HepG2 (cell line): ENCODE results near the gene KSR1. TPM values are rescaled to one million over a fixed set of nuclear protein-coding genes. Genes with fewer than 3 reads are reported as not detected.

Source experiments
- ATF1 ChIP-seq: IDR thresholded peaks from 2 replicates; pipeline ENCODE4 v1.6.1; 2016; ENCODE audit warnings: mild to moderate bottlenecking, control low read depth
- EHMT2 ChIP-seq: fragments of 200-600 bp; sonication (generic); IDR thresholded peaks from 2 replicates; pipeline ENCODE4 v1.7.0; 2017; ENCODE audit warnings: antibody characterized with exemption, low read depth, low read length, borderline replicate concordance
- EP300 ChIP-seq, 3 experiments: sonication (generic) in 1 of 3; formaldehyde crosslinking in 1 of 3; IDR thresholded peaks; 2 replicates each; pipeline versions ENCODE4 v1.5.1 to v1.6.1; 2011 to 2020; ENCODE audit warnings: low read depth in 2 of 3, low read length in 2 of 3, borderline replicate concordance in 1 of 3, improper control_type of control experiment in 1 of 3, mild to moderate bottlenecking in 1 of 3, missing genetic modification reagents in 1 of 3, moderate library complexity in 1 of 3
- ETS1 ChIP-seq: sonication (generic); formaldehyde crosslinking; IDR thresholded peaks from 2 replicates; pipeline ENCODE4 v1.4.0; 2020; ENCODE audit warnings: missing genetic modification reagents
- FOXA3 ChIP-seq: IDR thresholded peaks from 2 replicates; pipeline ENCODE4 v1.6.1; 2016; ENCODE audit warnings: missing genetic modification reagents, missing compliant biosample characterization
- HNRNPUL1 ChIP-seq: fragments of 200-400 bp; formaldehyde crosslinking; IDR thresholded peaks from 2 replicates; pipeline ENCODE4 v1.6.1; 2017; ENCODE audit warnings: low read depth, mild to moderate bottlenecking, low read length, moderate library complexity
- HOXD1 ChIP-seq: sonication (generic); formaldehyde crosslinking; IDR thresholded peaks from 2 replicates; pipeline ENCODE4 v1.5.0; 2020; ENCODE audit warnings: missing genetic modification reagents
- NFIB ChIP-seq: sonication (generic); formaldehyde crosslinking; IDR thresholded peaks from 2 replicates; pipeline ENCODE4 v1.9.0; 2021; ENCODE audit warnings: missing genetic modification reagents, mild to moderate bottlenecking, borderline replicate concordance
- PAX8 ChIP-seq: sonication (generic); formaldehyde crosslinking; IDR thresholded peaks from 2 replicates; pipeline ENCODE4 v1.8.0; 2022; ENCODE audit warnings: mild to moderate bottlenecking, missing genetic modification reagents, borderline replicate concordance
- RAD21 ChIP-seq: fragments of 450-650 bp; formaldehyde crosslinking; IDR thresholded peaks from 2 replicates; pipeline ENCODE4 v1.5.0; 2020; ENCODE audit warnings: mild to moderate bottlenecking
- RFX5 ChIP-seq: IDR thresholded peaks from 2 replicates; pipeline ENCODE4 v1.6.1; 2011; ENCODE audit warnings: low read depth, low read length, improper control_type of control experiment
- SMYD3 ChIP-seq: sonication (generic); formaldehyde crosslinking; IDR thresholded peaks from 2 replicates; pipeline ENCODE4 v1.8.1; 2023; ENCODE audit warnings: mild to moderate bottlenecking, missing genetic modification reagents
- TEAD2 ChIP-seq: sonication (generic); formaldehyde crosslinking; IDR thresholded peaks from 2 replicates; pipeline ENCODE4 v1.9.0; 2021; ENCODE audit warnings: missing genetic modification reagents
- ZBTB2 ChIP-seq: sonication (generic); formaldehyde crosslinking; IDR thresholded peaks from 2 replicates; pipeline ENCODE4 v1.8.0; 2022; ENCODE audit warnings: low read depth, missing genetic modification reagents
- ZC3H4 ChIP-seq: sonication (generic); formaldehyde crosslinking; IDR thresholded peaks from 2 replicates; pipeline ENCODE4 v1.4.0; 2020; ENCODE audit warnings: missing genetic modification reagents, borderline replicate concordance
- ZNF225 ChIP-seq: sonication (generic); formaldehyde crosslinking; IDR thresholded peaks from 2 replicates; pipeline ENCODE4 v1.4.0; 2020; ENCODE audit warnings: mild to moderate bottlenecking, missing genetic modification reagents
- ZNF263 ChIP-seq: sonication (generic); formaldehyde crosslinking; IDR thresholded peaks from 2 replicates; pipeline ENCODE4 v1.4.0; 2020; ENCODE audit warnings: missing genetic modification reagents
- ZNF660 ChIP-seq: sonication (generic); formaldehyde crosslinking; IDR thresholded peaks from 2 replicates; pipeline ENCODE4 v1.5.1; 2020; ENCODE audit warnings: mild to moderate bottlenecking, low read depth, missing genetic modification reagents, borderline replicate concordance
- ZNF749 ChIP-seq: sonication (generic); formaldehyde crosslinking; IDR thresholded peaks from 2 replicates; pipeline ENCODE4 v1.8.0; 2022; ENCODE audit warnings: mild to moderate bottlenecking, missing genetic modification reagents, moderate library complexity, borderline replicate concordance
- ZNF766 ChIP-seq: sonication (generic); formaldehyde crosslinking; IDR thresholded peaks from 2 replicates; pipeline ENCODE4 v1.5.0; 2020; ENCODE audit warnings: missing genetic modification reagents, borderline replicate concordance
- ZNF788 ChIP-seq: sonication (generic); formaldehyde crosslinking; IDR thresholded peaks from 2 replicates; pipeline ENCODE4 v1.5.0; 2020; ENCODE audit warnings: mild to moderate bottlenecking, missing genetic modification reagents, borderline replicate concordance
- polyA plus RNA-seq, 8 experiments: library from polyadenylated mRNA; depleted of rRNA in 3 of 8; stranded (reverse) in 7 of 8; unstranded in 1 of 8; fragments of >200 nt; fragmentation: Illumina TruSeq in 4 of 8; extraction: Trizol in 4 of 8; gene quantifications; 2 replicates each; pipeline versions ENCODE4 v1.2.1 to v1.2.3, GENCODE V29; 2011 to 2016; ENCODE audit warnings: low read depth in 4 of 8, missing spikeins in 1 of 8, mixed read lengths in 1 of 8; ENCODE audit not compliant: insufficient read depth in 1 of 8
- total RNA-seq, 5 experiments: library from RNA; depleted of rRNA; stranded (reverse); fragments of >200 nt; fragmentation: Illumina TruSeq; extraction: Trizol; gene quantifications; 2 replicates each; pipeline ENCODE4 v1.2.3, GENCODE V29; 2016; ENCODE audit warnings: low read depth in 1 of 5
- TF ChIP-seq, protein P1 (sequence below): sonication (generic); formaldehyde crosslinking; IDR thresholded peaks from 2 replicates; pipeline ENCODE4 v1.9.0; 2021; ENCODE audit warnings: missing genetic modification reagents, borderline replicate concordance
- TF ChIP-seq, protein P2 (sequence below): sonication (generic); formaldehyde crosslinking; IDR thresholded peaks from 2 replicates; pipeline ENCODE4 v1.5.0; 2020; ENCODE audit warnings: missing genetic modification reagents

KSR1 gene
- total and polyA plus RNA-seq, 2 of the 13 experiments (the other 11 are each of a cell fraction or from before 2014, with no cell fraction given): 10.1 to 16.6 TPM

DNA sequence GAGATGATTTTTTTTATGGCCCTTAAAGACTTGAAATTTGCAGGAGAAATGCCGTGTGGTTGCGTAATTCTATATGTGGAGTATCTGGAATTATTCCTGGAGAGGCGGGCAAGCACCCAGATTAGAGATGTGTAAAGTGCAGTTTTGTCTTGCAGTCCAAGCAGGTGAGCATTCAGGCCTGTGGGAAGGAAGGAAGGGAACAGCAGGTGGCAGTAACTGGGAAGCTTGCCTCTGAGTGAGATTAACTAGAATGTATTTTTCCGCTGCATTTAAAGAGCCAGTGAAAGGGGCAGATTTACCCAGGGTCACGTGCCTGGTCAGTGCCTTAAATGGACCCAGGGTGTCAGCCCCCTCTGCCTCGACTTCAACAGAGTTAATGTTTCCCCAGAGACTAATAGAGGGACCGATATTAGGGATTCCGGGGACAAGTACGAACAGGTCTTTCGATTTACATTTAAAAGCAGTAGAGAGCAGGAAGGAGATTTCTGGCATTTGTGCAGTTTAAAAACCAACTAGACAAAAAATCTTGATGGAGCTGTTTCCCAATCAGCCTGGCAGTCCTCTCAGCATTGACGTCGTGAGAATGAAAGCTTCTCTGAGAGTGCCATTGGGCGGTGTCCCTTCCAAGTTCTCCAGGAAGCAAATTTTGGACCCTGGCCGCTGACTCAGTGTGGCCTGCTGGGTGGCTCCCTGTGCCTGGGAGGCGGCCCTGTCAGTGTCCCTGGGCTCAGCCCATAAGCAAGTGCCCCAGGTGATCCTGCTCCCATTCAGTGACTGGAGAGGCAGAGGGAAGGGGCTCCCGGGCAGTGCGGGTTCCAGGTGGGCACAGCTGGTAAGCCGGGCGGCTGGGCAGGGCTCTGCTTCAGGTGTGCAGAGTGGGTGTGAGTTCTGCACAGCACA, 38.2 kb downstream of the KSR1 start (continued):
- TF ChIP-seq ZNF749 (CRISPR knock-in tag) (no peak), NFIB (CRISPR knock-in tag) (no peak), TEAD2 (CRISPR knock-in tag) (no peak), SMYD3 (CRISPR knock-in tag) (peak; percentile 45; the same call in 1 of the 2 replicates), ZNF225 (CRISPR knock-in tag) (no peak), EP300 (IDR thresholded peaks at IDR 0.05; ENCODE audit: low read depth in 2 of 2, low read length in 2 of 2) (peak; percentile 36 to 45; a peak in 1 of 4 replicates), EP300 (CRISPR knock-in tag; IDR thresholded peaks at IDR 0.05; ENCODE audit: borderline replicate concordance) (no peak), PAX8 (CRISPR knock-in tag) (no peak), ZC3H4 (no peak), ZNF263 (no peak), HNRNPUL1 (no peak), RFX5 (no peak), EHMT2 (peak; percentile 38; the same call in 1 of the 2 replicates), FOXA3 (CRISPR knock-in tag) (0 out of 2 replicates have a peak, but pooled peaks have one; percentile 12), RAD21 (CRISPR knock-in tag) (peak; percentile 81), ETS1 (no peak), ZNF788 (no peak), ZNF766 (CRISPR knock-in tag) (0 out of 2 replicates have a peak, but pooled peaks have one; percentile 26), ZNF660 (no peak), ZBTB2 (no peak), HOXD1 (CRISPR knock-in tag) (no peak), ATF1 (CRISPR knock-in tag) (no peak)
- TF ChIP-seq, protein P1, sequence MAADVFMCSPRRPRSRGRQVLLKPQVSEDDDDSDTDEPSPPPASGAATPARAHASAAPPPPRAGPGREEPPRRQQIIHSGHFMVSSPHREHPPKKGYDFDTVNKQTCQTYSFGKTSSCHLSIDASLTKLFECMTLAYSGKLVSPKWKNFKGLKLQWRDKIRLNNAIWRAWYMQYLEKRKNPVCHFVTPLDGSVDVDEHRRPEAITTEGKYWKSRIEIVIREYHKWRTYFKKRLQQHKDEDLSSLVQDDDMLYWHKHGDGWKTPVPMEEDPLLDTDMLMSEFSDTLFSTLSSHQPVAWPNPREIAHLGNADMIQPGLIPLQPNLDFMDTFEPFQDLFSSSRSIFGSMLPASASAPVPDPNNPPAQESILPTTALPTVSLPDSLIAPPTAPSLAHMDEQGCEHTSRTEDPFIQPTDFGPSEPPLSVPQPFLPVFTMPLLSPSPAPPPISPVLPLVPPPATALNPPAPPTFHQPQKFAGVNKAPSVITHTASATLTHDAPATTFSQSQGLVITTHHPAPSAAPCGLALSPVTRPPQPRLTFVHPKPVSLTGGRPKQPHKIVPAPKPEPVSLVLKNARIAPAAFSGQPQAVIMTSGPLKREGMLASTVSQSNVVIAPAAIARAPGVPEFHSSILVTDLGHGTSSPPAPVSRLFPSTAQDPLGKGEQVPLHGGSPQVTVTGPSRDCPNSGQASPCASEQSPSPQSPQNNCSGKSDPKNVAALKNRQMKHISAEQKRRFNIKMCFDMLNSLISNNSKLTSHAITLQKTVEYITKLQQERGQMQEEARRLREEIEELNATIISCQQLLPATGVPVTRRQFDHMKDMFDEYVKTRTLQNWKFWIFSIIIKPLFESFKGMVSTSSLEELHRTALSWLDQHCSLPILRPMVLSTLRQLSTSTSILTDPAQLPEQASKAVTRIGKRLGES (CRISPR knock-in tag): no peak
- TF ChIP-seq, protein P2, sequence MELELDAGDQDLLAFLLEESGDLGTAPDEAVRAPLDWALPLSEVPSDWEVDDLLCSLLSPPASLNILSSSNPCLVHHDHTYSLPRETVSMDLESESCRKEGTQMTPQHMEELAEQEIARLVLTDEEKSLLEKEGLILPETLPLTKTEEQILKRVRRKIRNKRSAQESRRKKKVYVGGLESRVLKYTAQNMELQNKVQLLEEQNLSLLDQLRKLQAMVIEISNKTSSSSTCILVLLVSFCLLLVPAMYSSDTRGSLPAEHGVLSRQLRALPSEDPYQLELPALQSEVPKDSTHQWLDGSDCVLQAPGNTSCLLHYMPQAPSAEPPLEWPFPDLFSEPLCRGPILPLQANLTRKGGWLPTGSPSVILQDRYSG: no peak
